H9 (cell line): ENCODE results near the gene GPC6. TPM values are rescaled to one million over a fixed set of nuclear protein-coding genes. Genes with fewer than 3 reads are reported as not detected.

Experiments
- DNase-seq: peaks from one replicate; pipeline ENCODE4 v3.0.0-alpha.2; 2017
- H2AFZ ChIP-seq: one replicate; pipeline ENCODE4 v1.6.1; 2013; ENCODE audit warnings: mild to moderate bottlenecking, low read length, control low read depth, moderate library complexity
- H2AK5ac ChIP-seq: 2 replicates; pipeline ENCODE4 v1.6.1; 2013; ENCODE audit warnings: low read length, control low read depth, mixed read lengths; ENCODE audit not compliant: insufficient read length
- H2BK120ac ChIP-seq: one replicate; pipeline ENCODE4 v1.6.1; 2013; ENCODE audit warnings: low read depth, mild to moderate bottlenecking, low read length, control low read depth, inconsistent platforms; ENCODE audit not compliant: poor library complexity, severe bottlenecking
- H2BK12ac ChIP-seq: 2 replicates; pipeline ENCODE4 v1.6.1; 2013; ENCODE audit warnings: low read length, control low read depth, mixed read lengths, low read depth; ENCODE audit not compliant: insufficient read length
- H2BK15ac ChIP-seq: 2 replicates; pipeline ENCODE4 v1.6.1; 2013; ENCODE audit warnings: low read depth, low read length, control low read depth
- H2BK20ac ChIP-seq: one replicate; pipeline ENCODE4 v1.6.1; 2013; ENCODE audit warnings: low read depth, mild to moderate bottlenecking, low read length, control low read depth, inconsistent platforms; ENCODE audit not compliant: poor library complexity, severe bottlenecking
- H2BK5ac ChIP-seq: 2 replicates; pipeline ENCODE4 v1.6.1; 2013; ENCODE audit warnings: low read length, control low read depth, mixed read lengths; ENCODE audit not compliant: insufficient read length
- H3K14ac ChIP-seq: 2 replicates; pipeline ENCODE4 v1.6.1; 2013; ENCODE audit warnings: low read length, control low read depth; ENCODE audit not compliant: insufficient read depth
- H3K18ac ChIP-seq: 2 replicates; pipeline ENCODE4 v1.6.1; 2013; ENCODE audit warnings: low read depth, mild to moderate bottlenecking, mixed read lengths, low read length, control low read depth; ENCODE audit not compliant: insufficient read length
- H3K23ac ChIP-seq: 2 replicates; pipeline ENCODE4 v1.6.1; 2013; ENCODE audit warnings: low read length, control low read depth, mixed read lengths, low read depth; ENCODE audit not compliant: insufficient read length
- H3K23me2 ChIP-seq: 2 replicates; pipeline ENCODE4 v1.6.1; 2013; ENCODE audit warnings: low read depth, mild to moderate bottlenecking, mixed read lengths, low read length, control low read depth; ENCODE audit not compliant: insufficient read length, poor library complexity, severe bottlenecking
- H3K27ac ChIP-seq: 2 replicates; pipeline ENCODE4 v1.5.1; 2013; ENCODE audit warnings: low read length, control low read depth, mixed read lengths, low read depth; ENCODE audit not compliant: insufficient read length
- H3K27me3 ChIP-seq: 2 replicates; pipeline ENCODE4 v1.6.1; 2013; ENCODE audit warnings: low read length, control low read depth, inconsistent platforms; ENCODE audit not compliant: insufficient read depth
- H3K4ac ChIP-seq: 2 replicates; pipeline ENCODE4 v1.6.1; 2013; ENCODE audit warnings: low read depth, mild to moderate bottlenecking, control low read depth, inconsistent platforms, low read length, moderate library complexity
- H3K4me1 ChIP-seq: 2 replicates; pipeline ENCODE4 v1.6.1; 2013; ENCODE audit warnings: low read length, control low read depth, inconsistent platforms; ENCODE audit not compliant: insufficient read depth
- H3K4me2 ChIP-seq: 2 replicates; pipeline ENCODE4 v1.6.1; 2013; ENCODE audit warnings: low read length, control low read depth, mixed read lengths; ENCODE audit not compliant: insufficient read length, insufficient read depth
- H3K56ac ChIP-seq: 2 replicates; pipeline ENCODE4 v1.6.1; 2013; ENCODE audit warnings: low read depth, mild to moderate bottlenecking, mixed read lengths, low read length, control low read depth; ENCODE audit not compliant: insufficient read length
- H3K79me1 ChIP-seq: 2 replicates; pipeline ENCODE4 v1.6.1; 2013; ENCODE audit warnings: low read depth, mild to moderate bottlenecking, moderate library complexity, low read length, control low read depth, inconsistent platforms; ENCODE audit not compliant: insufficient read depth, poor library complexity, severe bottlenecking
- H3K79me2 ChIP-seq: 2 replicates; pipeline ENCODE4 v1.6.1; 2013; ENCODE audit warnings: low read length, control low read depth, inconsistent platforms; ENCODE audit not compliant: insufficient read depth
- H3K9ac ChIP-seq: 2 replicates; pipeline ENCODE4 v1.6.1; 2013; ENCODE audit warnings: low read length, control low read depth, mixed read lengths; ENCODE audit not compliant: insufficient read length; ENCODE audit errors: extremely low read depth
- H3K9me3 ChIP-seq: one replicate; pipeline ENCODE4 v1.6.1; 2013; ENCODE audit warnings: low read depth, low read length, inconsistent platforms; ENCODE audit not compliant: control insufficient read depth
- H3T11ph ChIP-seq: one replicate; pipeline ENCODE4 v1.6.1; 2013; ENCODE audit warnings: mild to moderate bottlenecking, low read length, control low read depth, inconsistent platforms
- H4K20me1 ChIP-seq: one replicate; pipeline ENCODE4 v1.6.1; 2013; ENCODE audit not compliant: control insufficient read depth, insufficient read length, insufficient read depth
- H4K5ac ChIP-seq: 2 replicates; pipeline ENCODE4 v1.6.1; 2013; ENCODE audit warnings: low read depth, mild to moderate bottlenecking, mixed read lengths, low read length, control low read depth; ENCODE audit not compliant: insufficient read length
- H4K8ac ChIP-seq: replicated peaks from 2 replicates; pipeline ENCODE4 v1.6.1; 2013; ENCODE audit warnings: low read length, control low read depth, mixed read lengths, low read depth; ENCODE audit not compliant: insufficient read length
- H4K91ac ChIP-seq: 2 replicates; pipeline ENCODE4 v1.6.1; 2013; ENCODE audit warnings: low read depth, mild to moderate bottlenecking, moderate library complexity, mixed read lengths, low read length, control low read depth; ENCODE audit not compliant: insufficient read length
- H3K27ac Mint-ChIP-seq, 3 experiments: 2 replicates in 2 of 3; 3 replicates in 1 of 3; pipeline ENCODE4 v1.8.0; 2020 to 2021; ENCODE audit warnings: mixed read lengths in 3 of 3, mild to moderate bottlenecking in 1 of 3, moderate library complexity in 1 of 3
- H3K27me3 Mint-ChIP-seq: 2 replicates; pipeline ENCODE4 v1.8.0; 2021; ENCODE audit warnings: low read depth, mild to moderate bottlenecking, moderate library complexity, mixed read lengths
- H3K36me3 Mint-ChIP-seq, 3 experiments: 2 replicates in 2 of 3; 3 replicates in 1 of 3; pipeline ENCODE4 v1.8.0; 2020 to 2021; ENCODE audit warnings: low read depth in 3 of 3, mixed read lengths in 3 of 3; ENCODE audit not compliant: insufficient read depth in 1 of 3
- H3K4me1 Mint-ChIP-seq, 2 experiments: 2 replicates each; pipeline ENCODE4 v1.8.0; 2020; ENCODE audit warnings: mixed read lengths in 2 of 2
- H3K4me3 Mint-ChIP-seq, 2 experiments: 2 replicates in 1 of 2; 3 replicates in 1 of 2; pipeline ENCODE4 v1.8.0; 2020 to 2021; ENCODE audit warnings: mild to moderate bottlenecking in 2 of 2, mixed read lengths in 2 of 2, moderate library complexity in 1 of 2
- H3K9me3 Mint-ChIP-seq, 2 experiments: 2 replicates in 1 of 2; 3 replicates in 1 of 2; pipeline ENCODE4 v1.8.0; 2020; ENCODE audit warnings: mild to moderate bottlenecking in 2 of 2, mixed read lengths in 2 of 2, moderate library complexity in 1 of 2
- CTCF ChIP-seq: fragments of 200-600 bp; sonication (generic); conservative IDR thresholded peaks from 3 replicates; pipeline ENCODE4 v1.8.0; 2021; ENCODE audit warnings: antibody characterized with exemption, mild to moderate bottlenecking
- WGBS: extraction: QIAGEN DNeasy Blood & Tissue Kit; methylation state at CpG from one replicate; pipeline ENCODE4 v1.1.7; 2013; ENCODE audit warnings: missing lambda C conversion rate, low lambda C conversion rate, mixed read lengths; ENCODE audit not compliant: insufficient read length; ENCODE audit errors: extremely low coverage; 5-methylcytosine and 5-hydroxymethylcytosine counted together
- total RNA-seq: library from RNA; stranded (reverse); gene quantifications from 2 replicates; pipeline ENCODE4 v1.2.1, GENCODE V29; 2021

GPC6 gene
- total RNA-seq, 1 experiment from 2014 or later, result 15.6 TPM

GRCh38 chr13:93878675-93879074 is 652.1 kb downstream of the GPC6 start:
- Mint-ChIP-seq H3K9me3 (peaks cover 11% of the 10 kb centered on the region in 2 experiments), H3K4me1 (no peaks in the 10 kb centered on the region), H3K27ac (no peak overlapping the region), H3K36me3 (peaks cover 4 to 12% (median 7%) of the 10 kb centered on the region in 3 experiments; a peak in 6 of 7 replicates), H3K4me3 (no peak overlapping the region), H3K27me3 (no peaks in the 10 kb centered on the region)
- Histone ChIP-seq H3K23ac (no peak overlapping the region), H2BK20ac (no peak overlapping the region), H4K91ac (no peak overlapping the region), H3K27ac (no peak overlapping the region), H2BK15ac (no peak overlapping the region), H3K9ac (no peak overlapping the region), H3K56ac (no peak overlapping the region), H2BK120ac (no peak overlapping the region), H3K14ac (no peak overlapping the region), H4K8ac (no peak overlapping the region), H3K79me1 (no peaks in the 10 kb centered on the region), H2BK5ac (no peak overlapping the region), H3K4me2 (no peak overlapping the region), H3K27me3 (no peaks in the 10 kb centered on the region), H3K18ac (no peak overlapping the region), H3K79me2 (no peaks in the 10 kb centered on the region), H4K20me1 (no peaks in the 10 kb centered on the region), H3K4ac (no peak overlapping the region), H2AFZ (no peak overlapping the region), H3T11ph (no peak overlapping the region), H4K5ac (no peak overlapping the region), H2BK12ac (no peak overlapping the region), H2AK5ac (no peak overlapping the region), H3K9me3 (no peaks in the 10 kb centered on the region), H3K4me1 (no peaks in the 10 kb centered on the region), H3K23me2 (no peaks in the 10 kb centered on the region)
- no CpG with 5 or more reads among the region's 2 CpGs for WGBS
- no peak for TF ChIP-seq CTCF
- DNase-seq, result no peak
